HFF-Myc (cell line): ENCODE results near the gene MUCL3.
"Not testable (repeated sequence)": the region's sequence is repeated elsewhere in the genome, so short reads cannot be mapped to it uniquely, and the experiment has no call there.

ENCODE experiments used
- DNase-seq: peaks from one replicate; pipeline ENCODE4 v3.0.0-alpha.2; 2011; ENCODE audit warnings: low read depth; ENCODE audit errors: extremely low read depth
- H3K4me3 ChIP-seq: replicated peaks from 2 replicates; pipeline ENCODE4 v1.5.1; 2011; ENCODE audit warnings: low read depth, mild to moderate bottlenecking, control low read depth, low read length
- CTCF ChIP-seq: IDR thresholded peaks from 2 replicates; pipeline ENCODE4 v1.5.1; 2012; ENCODE audit warnings: mild to moderate bottlenecking, low read depth, low read length, control low read depth; ENCODE audit errors: missing control alignments

MUCL3 gene

GRCh38 chr6:30963641-30964040 is 22.9 kb downstream of the MUCL3 start:
- DNase-seq = no peak
- no peak overlapping the region for H3K4me3 ChIP-seq
- no peak for TF ChIP-seq CTCF

- no peak for TF ChIP-seq CTCF
Observed at GRCh38 chr6:30964075-30964474, 23.3 kb downstream of the MUCL3 start.

GRCh38 chr6:30965140-30965601 is 24.4 kb downstream of the MUCL3 start:
- DNase-seq = no peak
- no peak for TF ChIP-seq CTCF
- no peak overlapping the region for H3K4me3 ChIP-seq

More at GRCh38 chr6:30964075-30964474, 23.3 kb downstream of the MUCL3 start:
- no peak for DNase-seq
- no peak overlapping the region for H3K4me3 ChIP-seq

- no peak for TF ChIP-seq CTCF
- no peak for DNase-seq
- H3K4me3 ChIP-seq = no peak overlapping the region
Observed at GRCh38 chr6:30966154-30966553, 25.4 kb downstream of the MUCL3 start.

- DNase-seq, H3K4me3 ChIP-seq: not testable (repeated sequence)
Observed at GRCh38 chr6:30969171-30969570, 28.4 kb downstream of the MUCL3 start.

- no peak for TF ChIP-seq CTCF
Observed at GRCh38 chr6:30970946-30971345, 30.2 kb downstream of the MUCL3 start.

GRCh38 chr6:30972816-30973215 is 32.0 kb downstream of the MUCL3 start:
- no peak overlapping the region for H3K4me3 ChIP-seq
- TF ChIP-seq CTCF = no peak
- no peak for DNase-seq

More at GRCh38 chr6:30970946-30971345, 30.2 kb downstream of the MUCL3 start:
- H3K4me3 ChIP-seq = no peak overlapping the region
- no peak for DNase-seq
